ENCODE data around the gene PIGQ. TPM values are rescaled to one million over a fixed set of nuclear protein-coding genes. Genes with fewer than 3 reads are reported as not detected.

The PIGQ gene
- total RNA-seq, 1 experiment from 2014 or later, result 83.5 TPM

- H3K27me3 ChIP-seq (ENCODE audit: control insufficient read depth, insufficient read depth, low read length), result no peaks in the 10 kb centered on the region
- ChIA-PET POLR2A (no interaction called here), CTCF (no interaction called here)
- no peaks in the 10 kb centered on the region for H3K9me3 ChIP-seq (ENCODE audit: control insufficient read depth, insufficient read depth, low read depth, low read length)
- peaks cover 34% of the 10 kb centered on the region for H3K4me1 ChIP-seq (ENCODE audit: control insufficient read depth, insufficient read depth, low read length)
- DNase-seq (ENCODE audit: low read depth, low spot score), result no peak
- ATAC-seq, result no peak; the same call in 1 of the 2 replicates
- in situ Hi-C loops (cut with HindIII; ENCODE audit: low pct_unique_long_range_greater_than_20kb, low sequenced_read_pairs) (no loop called here), intact Hi-C loops (cut with micrococcal nuclease; ENCODE audit: unreplicated experiment) (no loop called here)
- no TSS peak for BruUV-seq (replicated peaks)
- H3K36me3 ChIP-seq (ENCODE audit: control insufficient read depth, insufficient read depth, low read length), result no peaks in the 10 kb centered on the region
- no peak overlapping the region for H3K4me3 ChIP-seq (ENCODE audit: low read depth in 2 of 2, low read length in 2 of 2)
- TF ChIP-seq, protein P1, sequence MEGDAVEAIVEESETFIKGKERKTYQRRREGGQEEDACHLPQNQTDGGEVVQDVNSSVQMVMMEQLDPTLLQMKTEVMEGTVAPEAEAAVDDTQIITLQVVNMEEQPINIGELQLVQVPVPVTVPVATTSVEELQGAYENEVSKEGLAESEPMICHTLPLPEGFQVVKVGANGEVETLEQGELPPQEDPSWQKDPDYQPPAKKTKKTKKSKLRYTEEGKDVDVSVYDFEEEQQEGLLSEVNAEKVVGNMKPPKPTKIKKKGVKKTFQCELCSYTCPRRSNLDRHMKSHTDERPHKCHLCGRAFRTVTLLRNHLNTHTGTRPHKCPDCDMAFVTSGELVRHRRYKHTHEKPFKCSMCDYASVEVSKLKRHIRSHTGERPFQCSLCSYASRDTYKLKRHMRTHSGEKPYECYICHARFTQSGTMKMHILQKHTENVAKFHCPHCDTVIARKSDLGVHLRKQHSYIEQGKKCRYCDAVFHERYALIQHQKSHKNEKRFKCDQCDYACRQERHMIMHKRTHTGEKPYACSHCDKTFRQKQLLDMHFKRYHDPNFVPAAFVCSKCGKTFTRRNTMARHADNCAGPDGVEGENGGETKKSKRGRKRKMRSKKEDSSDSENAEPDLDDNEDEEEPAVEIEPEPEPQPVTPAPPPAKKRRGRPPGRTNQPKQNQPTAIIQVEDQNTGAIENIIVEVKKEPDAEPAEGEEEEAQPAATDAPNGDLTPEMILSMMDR (IDR thresholded peaks at IDR 0.05), result no peak
- TF ChIP-seq TCF7L2 (IDR thresholded peaks at IDR 0.05; ENCODE audit: low read depth, low read length) (no peak), SIN3A (IDR thresholded peaks at IDR 0.05; ENCODE audit: borderline replicate concordance, insufficient read depth, low read depth, low read length) (no peak), REST (IDR thresholded peaks at IDR 0.05; ENCODE audit: insufficient read depth in 1 of 2, low read depth in 2 of 2, low read length in 1 of 2) (no peak), POLR2AphosphoS5 (IDR thresholded peaks at IDR 0.05; ENCODE audit: low read depth, low read length) (no peak)
- H3K27ac ChIP-seq (ENCODE audit: low read length), result no peak overlapping the region
Measured at GRCh38 chr16:559021-559380, 10.8 kb upstream of the PIGQ start.

DNA sequence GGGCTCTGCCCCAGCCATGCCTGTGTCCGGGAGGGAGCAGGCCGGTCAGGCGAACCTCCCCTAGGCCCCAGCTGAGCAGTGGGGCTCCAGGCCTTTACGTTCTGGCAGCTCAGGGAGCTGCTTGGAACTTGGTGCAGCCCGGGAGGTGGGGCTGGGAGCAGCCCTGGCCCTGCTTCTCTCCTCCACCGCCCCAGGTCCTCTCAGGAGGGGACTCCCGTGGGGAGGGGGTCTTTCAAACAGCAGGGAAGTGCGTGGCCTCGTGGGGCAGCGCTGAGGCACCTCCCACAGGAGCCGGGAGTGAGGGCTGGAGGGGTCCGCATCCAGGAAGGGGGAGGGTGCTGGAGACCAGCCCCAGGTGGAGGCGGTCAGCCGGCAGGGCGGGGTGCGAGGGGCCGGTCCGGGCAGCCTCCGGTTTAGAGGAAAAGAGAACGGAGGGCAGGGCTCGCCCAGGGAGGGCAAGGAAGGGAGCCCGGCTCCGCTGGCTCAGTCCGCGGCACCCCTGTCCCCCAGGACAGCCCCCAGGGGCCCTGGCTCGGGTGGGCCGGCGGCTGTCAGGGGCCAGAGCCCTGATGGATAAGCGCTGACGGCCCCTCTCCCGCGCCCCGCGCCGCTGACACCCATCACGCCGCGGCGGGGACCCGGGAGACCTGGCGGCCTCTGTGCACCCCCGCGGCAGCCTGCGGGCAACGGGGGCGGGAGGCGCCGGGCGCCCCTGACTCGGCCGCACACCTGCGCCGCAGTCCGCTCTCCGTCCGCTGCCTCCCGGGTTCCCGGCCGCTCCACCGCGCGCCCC, 10.2 kb upstream of the PIGQ start:
- DNase-seq (ENCODE audit: low read depth, low spot score), result no peak
- no TSS peak for BruUV-seq (replicated peaks)
- no peak for TF ChIP-seq SIN3A (IDR thresholded peaks at IDR 0.05; ENCODE audit: borderline replicate concordance, insufficient read depth, low read depth, low read length)
- no peak for TF ChIP-seq POLR2AphosphoS5 (IDR thresholded peaks at IDR 0.05; ENCODE audit: low read depth, low read length)
- TF ChIP-seq TCF7L2 (IDR thresholded peaks at IDR 0.05; ENCODE audit: low read depth, low read length), result no peak
- no peak for TF ChIP-seq REST (IDR thresholded peaks at IDR 0.05; ENCODE audit: insufficient read depth in 1 of 2, low read depth in 2 of 2, low read length in 1 of 2)
- TF ChIP-seq, protein P1 (IDR thresholded peaks at IDR 0.05), result no peak
- in situ Hi-C loops (cut with HindIII; ENCODE audit: low pct_unique_long_range_greater_than_20kb, low sequenced_read_pairs), result no loop called here
- Histone ChIP-seq H3K36me3 (ENCODE audit: control insufficient read depth, insufficient read depth, low read length) (no peaks in the 10 kb centered on the region), H3K27ac (ENCODE audit: low read length) (no peak overlapping the region), H3K9me3 (ENCODE audit: control insufficient read depth, insufficient read depth, low read depth, low read length) (no peaks in the 10 kb centered on the region), H3K4me3 (ENCODE audit: low read depth in 2 of 2, low read length in 2 of 2) (no peak overlapping the region), H3K27me3 (ENCODE audit: control insufficient read depth, insufficient read depth, low read length) (no peaks in the 10 kb centered on the region), H3K4me1 (ENCODE audit: control insufficient read depth, insufficient read depth, low read length) (peaks cover 32% of the 10 kb centered on the region)
- ChIA-PET CTCF (no interaction called here), POLR2A (no interaction called here)
- intact Hi-C loops (cut with micrococcal nuclease; ENCODE audit: unreplicated experiment), result no loop called here
- ATAC-seq, result peak; percentile 38
